ENCODE measurements around the gene BCAS1. TPM values are rescaled to one million over a fixed set of nuclear protein-coding genes. Genes with fewer than 3 reads are reported as not detected.
"Not testable (repeated sequence)": the region's sequence is repeated elsewhere in the genome, so short reads cannot be mapped to it uniquely, and the experiment has no call there.

Gene BCAS1
- total RNA-seq, 1 donor from 2014 or later: not detected

DNA sequence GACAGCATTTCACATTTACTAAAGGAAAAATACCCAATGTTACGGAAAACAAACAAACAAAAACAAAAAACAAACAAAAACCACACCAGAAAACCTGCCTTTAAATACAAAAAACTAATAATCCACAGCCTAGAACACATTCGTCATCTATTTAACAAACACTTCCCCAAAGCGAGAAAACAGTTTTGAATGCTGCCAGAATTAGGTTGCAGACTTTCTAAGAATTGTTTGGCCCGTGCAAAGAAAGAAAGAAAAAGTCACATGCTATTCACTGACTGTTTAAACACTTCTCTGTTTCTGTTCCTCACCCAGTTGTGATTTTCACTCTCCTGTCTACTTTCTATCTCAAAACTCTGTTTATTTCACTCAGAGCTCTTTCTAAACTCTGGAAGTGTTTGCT is 52.5 kb downstream of the BCAS1 start:
- TF ChIP-seq, protein P1, sequence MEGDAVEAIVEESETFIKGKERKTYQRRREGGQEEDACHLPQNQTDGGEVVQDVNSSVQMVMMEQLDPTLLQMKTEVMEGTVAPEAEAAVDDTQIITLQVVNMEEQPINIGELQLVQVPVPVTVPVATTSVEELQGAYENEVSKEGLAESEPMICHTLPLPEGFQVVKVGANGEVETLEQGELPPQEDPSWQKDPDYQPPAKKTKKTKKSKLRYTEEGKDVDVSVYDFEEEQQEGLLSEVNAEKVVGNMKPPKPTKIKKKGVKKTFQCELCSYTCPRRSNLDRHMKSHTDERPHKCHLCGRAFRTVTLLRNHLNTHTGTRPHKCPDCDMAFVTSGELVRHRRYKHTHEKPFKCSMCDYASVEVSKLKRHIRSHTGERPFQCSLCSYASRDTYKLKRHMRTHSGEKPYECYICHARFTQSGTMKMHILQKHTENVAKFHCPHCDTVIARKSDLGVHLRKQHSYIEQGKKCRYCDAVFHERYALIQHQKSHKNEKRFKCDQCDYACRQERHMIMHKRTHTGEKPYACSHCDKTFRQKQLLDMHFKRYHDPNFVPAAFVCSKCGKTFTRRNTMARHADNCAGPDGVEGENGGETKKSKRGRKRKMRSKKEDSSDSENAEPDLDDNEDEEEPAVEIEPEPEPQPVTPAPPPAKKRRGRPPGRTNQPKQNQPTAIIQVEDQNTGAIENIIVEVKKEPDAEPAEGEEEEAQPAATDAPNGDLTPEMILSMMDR (IDR thresholded peaks at IDR 0.05; ENCODE audit: insufficient read depth, low read length, severe bottlenecking): no peak
- Histone ChIP-seq H3K4me3 (ENCODE audit: low read depth, low read length) (no peak overlapping the region), H3K36me3 (ENCODE audit: control insufficient read depth, insufficient read depth, low read length) (no peaks in the 10 kb centered on the region), H3K27me3 (ENCODE audit: control insufficient read depth, insufficient read depth, low read length) (no peaks in the 10 kb centered on the region)
- DNase-seq (ENCODE audit: low read depth) (no peak), FAIRE-seq (no peak)

DNA sequence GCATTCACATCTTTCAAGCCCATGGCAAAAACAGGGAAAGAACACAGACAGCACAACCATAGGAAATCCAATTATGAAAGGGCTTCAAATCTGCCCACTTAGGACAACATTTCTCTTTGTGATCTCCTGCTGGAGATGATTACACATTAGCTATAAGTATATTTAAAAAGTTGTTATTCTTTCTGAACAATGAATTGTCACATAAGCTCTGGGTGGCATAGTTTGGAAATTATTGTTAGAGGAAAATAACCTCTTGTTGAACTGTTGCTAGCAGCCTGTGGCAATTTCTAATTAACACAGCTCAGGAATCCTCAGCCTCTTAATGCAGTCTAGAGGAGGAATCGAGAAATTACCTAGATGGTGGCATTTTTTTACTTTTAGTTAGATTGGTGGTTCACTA is 54.9 kb downstream of the BCAS1 start:
- FAIRE-seq: no peak
- Histone ChIP-seq H3K4me3 (ENCODE audit: low read depth, low read length) (no peak overlapping the region), H3K27me3 (ENCODE audit: control insufficient read depth, insufficient read depth, low read length) (no peaks in the 10 kb centered on the region), H3K36me3 (ENCODE audit: control insufficient read depth, insufficient read depth, low read length) (no peaks in the 10 kb centered on the region)
- TF ChIP-seq, protein P1 (IDR thresholded peaks at IDR 0.05; ENCODE audit: insufficient read depth, low read length, severe bottlenecking): no peak
- no peak for DNase-seq (ENCODE audit: low read depth)

DNA sequence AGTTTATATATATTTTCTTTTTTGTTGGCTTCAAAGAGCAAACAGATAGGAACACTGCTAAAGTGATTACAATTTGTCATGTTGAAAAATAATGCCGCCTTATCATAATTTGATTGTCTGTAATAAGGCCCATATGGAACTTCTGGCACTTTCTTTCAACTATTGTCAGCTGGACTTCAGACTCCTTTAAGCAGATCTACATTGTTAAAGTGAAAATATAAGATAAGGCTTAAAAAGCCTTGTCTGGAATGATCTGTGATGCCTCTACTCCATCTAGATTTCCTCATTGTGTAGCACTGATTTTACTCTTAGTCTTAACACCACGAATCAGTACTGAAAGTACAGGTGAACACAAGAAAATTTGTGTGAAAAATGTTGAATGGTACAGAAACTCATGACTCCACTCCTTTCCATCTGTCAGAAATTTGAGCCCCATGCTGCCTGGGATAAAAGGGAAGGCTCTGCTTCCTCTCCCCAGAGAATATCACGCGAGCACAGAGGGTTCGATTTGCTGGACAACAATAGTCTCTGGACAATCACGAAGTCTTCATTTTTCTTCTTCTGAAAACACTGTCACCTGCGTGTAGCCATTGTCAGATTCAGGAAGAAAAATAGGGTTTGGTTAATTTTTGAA is 56.0 kb downstream of the BCAS1 start:
- no peak for FAIRE-seq
- Histone ChIP-seq H3K36me3 (ENCODE audit: control insufficient read depth, insufficient read depth, low read length) (no peaks in the 10 kb centered on the region), H3K4me3 (ENCODE audit: low read depth, low read length) (no peak overlapping the region), H3K27me3 (ENCODE audit: control insufficient read depth, insufficient read depth, low read length) (no peaks in the 10 kb centered on the region)
- DNase-seq (ENCODE audit: low read depth): no peak
- TF ChIP-seq, protein P1 (IDR thresholded peaks at IDR 0.05; ENCODE audit: insufficient read depth, low read length, severe bottlenecking): no peak

DNA sequence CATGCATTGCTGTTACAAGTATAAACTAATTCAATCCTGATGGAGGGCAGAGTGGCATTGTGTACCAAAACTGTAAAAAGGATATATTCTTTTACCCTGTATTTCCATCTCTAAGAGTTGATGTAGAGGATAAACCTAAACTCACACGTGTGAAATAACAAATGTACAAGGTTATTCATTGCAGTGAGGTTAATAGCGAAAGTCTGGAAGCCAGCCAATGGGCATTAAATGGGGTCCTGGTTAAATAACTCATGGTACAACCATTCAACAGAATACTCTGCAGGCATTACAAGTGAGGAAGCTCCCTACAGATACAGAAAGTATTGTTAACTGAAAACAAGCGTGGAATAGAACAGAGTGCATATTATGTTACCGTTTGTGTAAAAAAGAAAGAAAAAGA is 56.9 kb downstream of the BCAS1 start:
- H3K27me3 ChIP-seq (ENCODE audit: control insufficient read depth, insufficient read depth, low read length): no peaks in the 10 kb centered on the region
- FAIRE-seq: no peak
- no peak overlapping the region for H3K4me3 ChIP-seq (ENCODE audit: low read depth, low read length)
- no peaks in the 10 kb centered on the region for H3K36me3 ChIP-seq (ENCODE audit: control insufficient read depth, insufficient read depth, low read length)
- DNase-seq (ENCODE audit: low read depth): no peak
- TF ChIP-seq, protein P1 (IDR thresholded peaks at IDR 0.05; ENCODE audit: insufficient read depth, low read length, severe bottlenecking): no peak

DNA sequence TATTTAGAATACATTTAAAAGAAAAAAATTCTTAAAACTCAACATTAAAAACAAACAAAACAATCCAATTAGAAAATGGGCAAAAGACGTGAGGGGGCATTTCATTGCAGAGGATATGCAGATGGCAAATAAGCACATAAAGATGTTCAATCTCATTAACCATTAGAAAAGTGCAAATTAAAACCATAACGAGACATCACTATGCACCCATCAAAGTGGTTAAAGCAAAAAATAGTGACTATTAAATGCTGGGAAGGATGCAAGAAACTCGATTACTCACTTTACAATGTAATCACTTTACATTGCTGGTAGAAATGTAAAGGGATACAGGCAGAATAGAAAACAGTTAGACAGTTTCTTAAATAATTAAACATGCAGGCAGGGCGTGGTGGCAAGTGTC is 59.0 kb downstream of the BCAS1 start:
- TF ChIP-seq, protein P1 (IDR thresholded peaks at IDR 0.05; ENCODE audit: insufficient read depth, low read length, severe bottlenecking): no peak

DNA sequence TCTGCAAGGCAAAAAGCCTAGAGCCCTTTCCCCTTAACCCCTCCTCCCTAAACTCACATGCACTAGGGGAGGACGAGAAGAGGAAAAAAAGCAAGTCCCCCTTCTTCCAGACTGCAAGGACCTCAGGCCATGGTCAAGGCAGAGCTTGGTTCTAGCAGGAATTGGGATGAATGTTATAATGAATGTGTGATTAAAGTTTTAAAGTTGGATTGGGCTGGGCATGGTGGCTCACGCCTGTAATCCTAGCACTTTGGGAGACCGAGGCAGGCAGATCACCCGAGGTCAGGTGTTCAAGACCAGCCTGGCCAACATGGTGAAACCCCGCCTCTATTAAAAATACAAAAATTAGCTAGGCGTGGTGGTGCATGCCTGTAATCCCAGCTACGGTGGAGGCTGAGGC is 64.2 kb downstream of the BCAS1 start:
- DNase-seq (ENCODE audit: low read depth); H3K27me3 ChIP-seq (ENCODE audit: control insufficient read depth, insufficient read depth, low read length); FAIRE-seq; H3K4me3 ChIP-seq (ENCODE audit: low read depth, low read length); H3K36me3 ChIP-seq (ENCODE audit: control insufficient read depth, insufficient read depth, low read length): not testable (repeated sequence)

More for the DNA sequence above, 59.0 kb downstream of the BCAS1 start:
- FAIRE-seq (no peak), DNase-seq (ENCODE audit: low read depth) (no peak)
- no peaks in the 10 kb centered on the region for H3K36me3 ChIP-seq (ENCODE audit: control insufficient read depth, insufficient read depth, low read length)
- H3K4me3 ChIP-seq (ENCODE audit: low read depth, low read length): no peak overlapping the region
- no peaks in the 10 kb centered on the region for H3K27me3 ChIP-seq (ENCODE audit: control insufficient read depth, insufficient read depth, low read length)

Data from bronchial epithelial cell (primary cell).